ENCODE results near the gene ZNF691.
"Not testable (repeated sequence)": the region's sequence is repeated elsewhere in the genome, so short reads cannot be mapped to it uniquely, and the experiment has no call there.

The ZNF691 gene

GRCh38 chr1:42860339-42861013, 14.1 kb downstream of the ZNF691 start:
- no peak for DNase-seq

GRCh38 chr1:42861014-42861399, 14.6 kb downstream of the ZNF691 start:
- DNase-seq, result no peak

- no peak for DNase-seq
These were observed 20.1 kb downstream of the ZNF691 start for GRCh38 chr1:42866549-42866948.

- not testable (repeated sequence) for DNase-seq
These were observed 22.1 kb downstream of the ZNF691 start for GRCh38 chr1:42868466-42868865.

- not testable (repeated sequence) for DNase-seq
These were observed 22.8 kb downstream of the ZNF691 start for GRCh38 chr1:42869254-42869653.

- not testable (repeated sequence) for DNase-seq
These were observed 23.3 kb downstream of the ZNF691 start for GRCh38 chr1:42869751-42870150.

GRCh38 chr1:42873108-42873507, 26.7 kb downstream of the ZNF691 start:
- not testable (repeated sequence) for DNase-seq

GRCh38 chr1:42873670-42874069, 27.3 kb downstream of the ZNF691 start:
- no peak for DNase-seq

GRCh38 chr1:42876009-42876408, 29.6 kb downstream of the ZNF691 start:
- peak; percentile 15 for DNase-seq

- DNase-seq, result no peak
These were observed 31.0 kb downstream of the ZNF691 start for GRCh38 chr1:42877380-42877779.

GRCh38 chr1:42880384-42880783, 34.0 kb downstream of the ZNF691 start:
- no peak for DNase-seq

GRCh38 chr1:42886046-42886739, 39.8 kb downstream of the ZNF691 start:
- no peak for DNase-seq

- DNase-seq, result no peak
These were observed 40.4 kb downstream of the ZNF691 start for GRCh38 chr1:42886800-42887199.

GRCh38 chr1:42887366-42887765, 41.0 kb downstream of the ZNF691 start:
- DNase-seq, result no peak

- no peak for DNase-seq
These were observed 41.7 kb downstream of the ZNF691 start for GRCh38 chr1:42888013-42888633.

GRCh38 chr1:42889264-42889663, 42.9 kb downstream of the ZNF691 start:
- no peak for DNase-seq

GRCh38 chr1:42891465-42892138, 45.2 kb downstream of the ZNF691 start:
- DNase-seq, result no peak

GRCh38 chr1:42899960-42900359, 53.5 kb downstream of the ZNF691 start:
- not testable (repeated sequence) for DNase-seq
